ENCODE data around the gene RPS16. TPM values are rescaled to one million over a fixed set of nuclear protein-coding genes. Genes with fewer than 3 reads are reported as not detected.
A peak's percentile ranks its signal among the peaks of the same experiment; 100 is the strongest.

The RPS16 gene
- total and polyA plus RNA-seq, 2 of the 13 experiments (the other 11 are each of a cell fraction or from before 2014, with no cell fraction given): 488 to 2,583 TPM

DNA sequence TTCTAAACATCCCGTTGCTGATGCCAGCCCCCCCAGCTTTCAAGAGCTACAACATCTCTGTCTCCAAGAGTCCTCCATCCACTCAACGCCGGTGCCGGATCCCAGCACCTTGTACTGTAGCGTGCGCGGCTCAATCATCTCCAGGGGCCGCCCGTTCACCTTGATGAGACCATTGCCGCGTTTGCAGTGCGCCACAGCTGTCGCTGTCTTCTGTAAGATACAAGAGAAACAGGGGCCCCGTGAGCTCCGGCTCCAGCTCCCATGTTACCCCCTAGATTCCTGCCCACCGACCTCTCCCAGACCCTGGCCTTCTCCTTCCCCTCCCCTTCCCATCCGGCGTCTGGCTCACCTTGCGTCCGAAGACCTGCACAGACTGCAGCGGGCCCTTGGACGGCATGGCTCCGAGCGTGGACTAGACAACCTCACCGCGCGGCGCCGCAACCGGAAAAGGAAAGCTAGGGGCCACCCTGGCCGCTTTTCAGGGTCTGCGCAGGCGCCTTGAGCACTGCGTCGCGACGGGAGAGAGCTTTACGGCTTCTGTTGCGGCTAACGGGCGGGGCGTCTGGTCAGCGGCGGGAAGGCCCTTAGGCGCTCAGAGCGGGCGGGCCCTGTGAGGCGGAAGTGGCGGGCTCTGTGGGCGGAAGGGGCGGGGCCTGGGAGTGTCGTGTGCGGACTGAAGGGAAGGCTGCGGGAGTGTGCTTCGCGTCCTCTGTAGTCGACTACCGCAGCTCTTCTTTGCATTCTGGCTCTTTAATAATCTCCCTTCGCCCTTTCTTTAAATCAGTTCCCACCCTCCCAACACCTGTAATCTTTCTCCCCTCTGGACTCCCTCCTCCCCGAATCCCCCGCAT is at the start of gene RPS16 (continued):
- no peak for TF ChIP-seq MBNL3 (CRISPR knock-in tag; conservative IDR thresholded peaks at IDR 0.05)
- no peak for TF ChIP-seq PRMT3 (CRISPR knock-in tag; IDR thresholded peaks at IDR 0.05; ENCODE audit: borderline replicate concordance, low read depth)
- TF ChIP-seq, protein P1, sequence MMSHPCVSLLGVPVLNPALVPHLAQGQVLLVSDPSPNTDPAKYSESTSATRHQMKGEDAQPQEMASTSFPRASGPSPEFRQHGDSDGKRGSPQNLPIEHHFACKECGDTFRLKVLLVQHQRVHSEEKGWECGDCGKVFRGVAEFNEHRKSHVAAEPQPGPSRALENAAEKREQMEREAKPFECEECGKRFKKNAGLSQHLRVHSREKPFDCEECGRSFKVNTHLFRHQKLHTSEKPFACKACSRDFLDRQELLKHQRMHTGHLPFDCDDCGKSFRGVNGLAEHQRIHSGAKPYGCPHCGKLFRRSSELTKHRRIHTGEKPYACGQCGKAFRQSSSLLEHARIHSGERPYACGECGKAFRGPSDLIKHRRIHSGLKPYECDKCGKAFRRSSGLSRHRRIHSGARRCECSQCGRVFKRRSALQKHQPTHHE (CRISPR knock-in tag; IDR thresholded peaks at IDR 0.05; ENCODE audit: borderline replicate concordance): no peak; the same call in 1 of the 2 replicates
- TF ChIP-seq CREBL2 (CRISPR knock-in tag; IDR thresholded peaks at IDR 0.05; ENCODE audit: borderline replicate concordance): no peak; the same call in 1 of the 2 replicates
- peak; percentile 95; the same call in 1 of the 2 replicates for TF ChIP-seq TSC22D2 (CRISPR knock-in tag; IDR thresholded peaks at IDR 0.05; ENCODE audit: borderline replicate concordance)
- 0 out of 2 replicates have a peak, but pooled peaks have one; percentile 14 for TF ChIP-seq ZNF235 (CRISPR knock-in tag; IDR thresholded peaks at IDR 0.05; ENCODE audit: borderline replicate concordance)
- peak; percentile 32; the same call in 1 of the 2 replicates for TF ChIP-seq BHLHE40 (IDR thresholded peaks at IDR 0.05; ENCODE audit: low read length)
- peak; percentile 71; the same call in 1 of the 2 replicates for TF ChIP-seq ZNF547 (CRISPR knock-in tag; IDR thresholded peaks at IDR 0.05)
- peak; percentile 79; the same call in 1 of the 2 replicates for TF ChIP-seq DMTF1 (CRISPR knock-in tag; IDR thresholded peaks at IDR 0.05)
- TF ChIP-seq ISX (CRISPR knock-in tag; conservative IDR thresholded peaks at IDR 0.05): no peak
- TF ChIP-seq ZNF263 (CRISPR knock-in tag; IDR thresholded peaks at IDR 0.05): 0 out of 2 replicates have a peak, but pooled peaks have one; percentile 39
- peak; percentile 66; the same call in 1 of the 2 replicates for TF ChIP-seq PBX3 (CRISPR knock-in tag; IDR thresholded peaks at IDR 0.05; ENCODE audit: borderline replicate concordance)
- 0 out of 2 replicates have a peak, but pooled peaks have one; percentile 27 for TF ChIP-seq ZNF136 (CRISPR knock-in tag; IDR thresholded peaks at IDR 0.05; ENCODE audit: low read depth)
- TF ChIP-seq ZBTB37 (CRISPR knock-in tag; IDR thresholded peaks at IDR 0.05): no peak
- TF ChIP-seq HDAC6 (IDR thresholded peaks at IDR 0.05; ENCODE audit: low read depth, low read length): no peak
- TF ChIP-seq, protein P2, sequence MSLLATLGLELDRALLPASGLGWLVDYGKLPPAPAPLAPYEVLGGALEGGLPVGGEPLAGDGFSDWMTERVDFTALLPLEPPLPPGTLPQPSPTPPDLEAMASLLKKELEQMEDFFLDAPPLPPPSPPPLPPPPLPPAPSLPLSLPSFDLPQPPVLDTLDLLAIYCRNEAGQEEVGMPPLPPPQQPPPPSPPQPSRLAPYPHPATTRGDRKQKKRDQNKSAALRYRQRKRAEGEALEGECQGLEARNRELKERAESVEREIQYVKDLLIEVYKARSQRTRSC (CRISPR knock-in tag; IDR thresholded peaks at IDR 0.05; ENCODE audit: low read depth): no peak
- TF ChIP-seq TCF7 (IDR thresholded peaks at IDR 0.05; ENCODE audit: low read depth): no peak
- TF ChIP-seq PTBP1 (IDR thresholded peaks at IDR 0.05; ENCODE audit: low read depth, low read length, poor library complexity, severe bottlenecking): peak; percentile 72

All from HepG2 (cell line).